Tibial nerve (tissue), 4 donors: Measurements from ENCODE around the gene CDHR1. TPM values are rescaled to one million over a fixed set of nuclear protein-coding genes. Genes with fewer than 3 reads are reported as not detected.

ENCODE experiments used
- DNase-seq, 2 donors: peaks; one replicate each; pipeline ENCODE4 v3.0.0-alpha.2; 2019; ENCODE audit warnings: low spot score in 2 of 2
- H3K27ac ChIP-seq, 4 donors: fragments of 200-600 bp; sonication (generic) in 3 of 4; one replicate each; pipeline ENCODE4 v1.5.1; 2017 to 2019; ENCODE audit warnings: mild to moderate bottlenecking in 1 of 4
- H3K27me3 ChIP-seq, 2 donors: fragments of 200-600 bp; sonication (generic) in 1 of 2; one replicate each; pipeline versions ENCODE4 v1.5.1 to v1.6.0; 2017 to 2019
- H3K36me3 ChIP-seq, 3 donors: fragments of 200-600 bp; sonication (generic); one replicate each; pipeline ENCODE4 v1.5.1; 2018 to 2019
- H3K4me1 ChIP-seq, 4 donors: fragments of 200-600 bp; sonication (generic) in 3 of 4; one replicate each; pipeline ENCODE4 v1.5.1; 2017 to 2019
- H3K4me3 ChIP-seq, 4 donors: fragments of 200-600 bp; sonication (generic) in 3 of 4; one replicate each; pipeline ENCODE4 v1.5.1; 2017 to 2019; ENCODE audit warnings: mild to moderate bottlenecking in 1 of 4, moderate library complexity in 1 of 4
- H3K9me3 ChIP-seq, 4 donors: fragments of 200-600 bp; sonication (generic) in 3 of 4; one replicate each; pipeline ENCODE4 v1.5.1; 2017 to 2019
- EP300 ChIP-seq, 2 donors: sonication (generic); formaldehyde crosslinking; IDR thresholded peaks; one replicate each; pipeline ENCODE4 v1.6.1; 2017; ENCODE audit warnings: antibody characterized with exemption in 2 of 2, mild to moderate bottlenecking in 1 of 2
- POLR2A ChIP-seq, 2 donors: fragments of 450-650 bp; IDR thresholded peaks; one replicate each; pipeline ENCODE4 v1.6.1; 2017; ENCODE audit warnings: antibody characterized with exemption in 2 of 2, mild to moderate bottlenecking in 2 of 2, moderate library complexity in 2 of 2
- WGBS, 2 donors: methylation state at CpG; one replicate each; pipeline ENCODE4 v1.1.5; 2018; 5-methylcytosine and 5-hydroxymethylcytosine counted together
- total RNA-seq, 4 donors: library from RNA; depleted of rRNA; stranded (reverse); fragments of >200 nt; gene quantifications; one replicate each; pipeline ENCODE4 v1.1.0, GENCODE V29; 2016
- TF ChIP-seq, protein P1 (sequence below), 5 experiments: fragments of 200-600 bp in 3 of 5; fragments of 450-650 bp in 2 of 5; sonication (generic) in 3 of 5; IDR thresholded peaks; one replicate each; pipeline ENCODE4 v1.5.1; 2016 to 2019; ENCODE audit warnings: antibody characterized with exemption in 5 of 5, mild to moderate bottlenecking in 3 of 5, moderate library complexity in 2 of 5

The CDHR1 gene
- total RNA-seq, 4 donors from 2014 or later: 0.30 to 1.0 (median 0.44) TPM; not detected in 1

DNA sequence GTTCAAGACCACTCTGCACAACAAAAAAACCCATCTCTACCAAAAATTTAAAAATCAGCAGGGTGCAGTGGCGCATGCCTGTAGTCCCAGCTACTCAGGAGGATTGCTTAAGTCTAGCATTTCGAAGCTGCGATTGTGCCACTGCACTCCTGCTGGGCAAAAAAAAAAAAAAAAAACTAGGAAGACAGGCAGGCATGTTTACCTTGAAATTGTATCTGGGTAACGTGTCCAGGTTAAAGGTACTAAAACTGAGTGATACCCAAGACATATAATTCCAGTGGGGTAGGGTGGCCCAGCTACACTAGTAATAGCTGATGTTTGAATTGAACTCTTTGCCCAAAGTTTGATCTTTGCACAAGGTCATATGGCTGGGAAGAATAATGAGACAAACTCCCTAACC is 38.8 kb upstream of the CDHR1 start:
- no peak for TF ChIP-seq POLR2A (IDR thresholded peaks at IDR 0.05)
- no peak for TF ChIP-seq EP300 (IDR thresholded peaks at IDR 0.05)
- TF ChIP-seq, protein P1, sequence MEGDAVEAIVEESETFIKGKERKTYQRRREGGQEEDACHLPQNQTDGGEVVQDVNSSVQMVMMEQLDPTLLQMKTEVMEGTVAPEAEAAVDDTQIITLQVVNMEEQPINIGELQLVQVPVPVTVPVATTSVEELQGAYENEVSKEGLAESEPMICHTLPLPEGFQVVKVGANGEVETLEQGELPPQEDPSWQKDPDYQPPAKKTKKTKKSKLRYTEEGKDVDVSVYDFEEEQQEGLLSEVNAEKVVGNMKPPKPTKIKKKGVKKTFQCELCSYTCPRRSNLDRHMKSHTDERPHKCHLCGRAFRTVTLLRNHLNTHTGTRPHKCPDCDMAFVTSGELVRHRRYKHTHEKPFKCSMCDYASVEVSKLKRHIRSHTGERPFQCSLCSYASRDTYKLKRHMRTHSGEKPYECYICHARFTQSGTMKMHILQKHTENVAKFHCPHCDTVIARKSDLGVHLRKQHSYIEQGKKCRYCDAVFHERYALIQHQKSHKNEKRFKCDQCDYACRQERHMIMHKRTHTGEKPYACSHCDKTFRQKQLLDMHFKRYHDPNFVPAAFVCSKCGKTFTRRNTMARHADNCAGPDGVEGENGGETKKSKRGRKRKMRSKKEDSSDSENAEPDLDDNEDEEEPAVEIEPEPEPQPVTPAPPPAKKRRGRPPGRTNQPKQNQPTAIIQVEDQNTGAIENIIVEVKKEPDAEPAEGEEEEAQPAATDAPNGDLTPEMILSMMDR (IDR thresholded peaks at IDR 0.05): no peak
- peaks cover 0 to 51% (median 9%) of the 10 kb centered on the region in 3 donors for H3K36me3 ChIP-seq
- WGBS, 2 donors: 92 to 94% methylated on average over 4 of the region's 4 CpGs

DNA sequence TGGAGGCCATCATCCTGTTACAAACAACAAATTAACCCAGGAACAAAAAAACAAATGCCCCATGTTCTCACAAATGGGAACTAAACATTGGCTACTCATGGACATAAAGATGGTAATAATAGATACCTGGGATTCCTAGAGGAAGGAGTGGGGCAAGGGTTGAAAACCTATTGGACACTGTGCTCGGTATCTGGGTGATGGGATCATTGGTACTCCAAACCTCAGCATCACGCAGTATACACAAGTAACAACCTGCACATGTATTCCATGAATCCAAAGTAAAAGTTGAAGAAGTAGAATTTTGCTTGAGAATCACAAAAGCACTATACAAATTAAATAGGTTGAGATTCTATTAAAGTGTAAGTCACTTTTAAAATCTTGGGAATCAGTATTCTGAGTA is 38.3 kb upstream of the CDHR1 start:
- peaks cover 0 to 46% (median 4%) of the 10 kb centered on the region in 3 donors for H3K36me3 ChIP-seq
- TF ChIP-seq, protein P1 (IDR thresholded peaks at IDR 0.05): no peak
- TF ChIP-seq EP300 (IDR thresholded peaks at IDR 0.05): no peak
- no peak for TF ChIP-seq POLR2A (IDR thresholded peaks at IDR 0.05)
- DNase-seq: no peak
- H3K4me3 ChIP-seq: no peak overlapping the region
- H3K9me3 ChIP-seq: no peaks in the 10 kb centered on the region
- H3K27ac ChIP-seq: no peak overlapping the region
- no peaks in the 10 kb centered on the region for H3K27me3 ChIP-seq
- no peaks in the 10 kb centered on the region for H3K4me1 ChIP-seq
- 88 to 92% methylated on average over 2 of the region's 2 CpGs for WGBS, 2 donors

More for the DNA sequence above, 38.8 kb upstream of the CDHR1 start:
- H3K27me3 ChIP-seq: no peaks in the 10 kb centered on the region
- H3K27ac ChIP-seq: no peak overlapping the region
- H3K4me1 ChIP-seq: no peaks in the 10 kb centered on the region
- H3K9me3 ChIP-seq: no peaks in the 10 kb centered on the region
- DNase-seq: no peak
- H3K4me3 ChIP-seq: no peak overlapping the region

DNA sequence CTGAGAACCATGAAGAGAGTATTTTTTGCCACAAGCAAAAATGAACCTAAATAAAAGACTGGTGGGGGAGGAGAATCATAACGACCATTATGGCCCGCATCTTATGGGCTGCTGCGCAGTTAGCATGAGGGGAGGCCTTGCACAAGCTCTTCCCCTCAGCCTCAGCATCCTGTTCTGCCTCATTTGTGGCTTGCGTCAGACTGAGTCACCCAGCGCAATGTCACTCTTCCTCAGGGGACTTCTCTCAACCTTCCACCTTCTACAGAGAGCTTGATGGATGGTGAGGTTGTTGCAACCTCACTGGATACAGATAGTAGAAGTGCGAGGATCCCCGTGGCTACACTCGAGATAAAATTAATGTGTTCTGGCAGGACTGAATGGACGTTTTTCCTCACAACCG is 37.6 kb upstream of the CDHR1 start:
- 71 to 73% methylated on average over 10 of the region's 10 CpGs for WGBS, 2 donors
- Histone ChIP-seq H3K4me3 (no peak overlapping the region), H3K4me1 (no peaks in the 10 kb centered on the region), H3K27ac (no peak overlapping the region), H3K9me3 (no peaks in the 10 kb centered on the region), H3K27me3 (peaks cover 0 to 7% of the 10 kb centered on the region in 2 donors), H3K36me3 (peaks cover 0 to 39% (median 0%) of the 10 kb centered on the region in 3 donors)
- no peak for DNase-seq
- TF ChIP-seq POLR2A (IDR thresholded peaks at IDR 0.05) (no peak), EP300 (IDR thresholded peaks at IDR 0.05) (no peak)
- TF ChIP-seq, protein P1 (IDR thresholded peaks at IDR 0.05): no peak

DNA sequence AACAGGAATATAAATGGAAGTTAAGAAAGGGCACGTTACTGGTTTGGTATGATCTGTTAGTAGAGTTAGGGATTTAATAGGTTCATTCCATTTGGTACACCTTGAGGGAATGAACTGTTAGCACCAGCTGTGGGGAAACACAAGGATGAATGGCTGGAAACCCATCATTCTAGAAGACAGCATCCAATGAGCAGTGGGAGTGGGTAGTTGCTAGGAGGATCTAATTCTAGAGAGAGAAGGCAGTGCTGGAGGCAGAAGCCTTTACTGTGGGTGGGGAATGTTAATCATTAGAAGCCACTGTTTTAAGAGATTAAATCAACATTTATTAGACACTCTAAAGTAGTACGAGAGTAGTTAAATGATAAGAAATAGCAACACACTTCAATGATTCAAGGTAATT is 36.3 kb upstream of the CDHR1 start:
- peaks cover 0 to 26% (median 0%) of the 10 kb centered on the region in 3 donors for H3K36me3 ChIP-seq
- no peaks in the 10 kb centered on the region for H3K9me3 ChIP-seq
- no peak overlapping the region for H3K27ac ChIP-seq
- no peak for DNase-seq
- no peaks in the 10 kb centered on the region for H3K4me1 ChIP-seq
- peaks cover 0 to 10% of the 10 kb centered on the region in 2 donors for H3K27me3 ChIP-seq
- TF ChIP-seq POLR2A (IDR thresholded peaks at IDR 0.05) (no peak), EP300 (IDR thresholded peaks at IDR 0.05) (no peak)
- TF ChIP-seq, protein P1 (IDR thresholded peaks at IDR 0.05): no peak
- 79 to 90% methylated on average over 2 of the region's 2 CpGs for WGBS, 2 donors
- H3K4me3 ChIP-seq: no peak overlapping the region

DNA sequence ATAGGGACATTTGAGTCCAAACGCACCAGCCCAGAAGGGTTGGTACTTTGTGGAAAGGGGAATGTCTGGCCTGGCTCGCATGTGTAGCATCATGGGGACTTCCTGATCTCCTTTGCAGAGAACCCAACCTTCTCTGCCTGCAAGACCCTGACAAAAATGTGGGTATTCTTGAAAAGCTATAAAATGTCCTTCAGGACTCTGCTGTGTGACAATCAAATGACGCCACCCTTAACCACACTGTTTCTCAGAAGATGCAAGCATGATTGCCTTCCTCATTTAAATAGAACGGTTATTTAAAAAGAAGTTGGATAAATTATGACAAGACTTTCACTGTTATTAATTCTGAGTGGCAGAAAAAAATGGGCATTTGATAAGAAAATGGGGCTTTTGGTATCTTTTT is 35.8 kb upstream of the CDHR1 start:
- H3K27me3 ChIP-seq: peaks cover 0 to 10% of the 10 kb centered on the region in 2 donors
- 75 to 79% methylated on average over 4 of the region's 4 CpGs for WGBS, 2 donors
- no peak overlapping the region for H3K4me3 ChIP-seq
- DNase-seq: no peak
- H3K27ac ChIP-seq: no peak overlapping the region
- no peak for TF ChIP-seq POLR2A (IDR thresholded peaks at IDR 0.05)
- no peak for TF ChIP-seq EP300 (IDR thresholded peaks at IDR 0.05)
- TF ChIP-seq, protein P1 (IDR thresholded peaks at IDR 0.05): no peak
- no peaks in the 10 kb centered on the region for H3K4me1 ChIP-seq
- H3K36me3 ChIP-seq: peaks cover 0 to 21% (median 0%) of the 10 kb centered on the region in 3 donors
- no peaks in the 10 kb centered on the region for H3K9me3 ChIP-seq
